HepG2 (cell line): Measurements from ENCODE around the gene USP34. TPM values are rescaled to one million over a fixed set of nuclear protein-coding genes. Genes with fewer than 3 reads are reported as not detected.

Experiments used
- ARID3A ChIP-seq: IDR thresholded peaks from 2 replicates; pipeline ENCODE4 v1.6.1; 2012; ENCODE audit warnings: low read depth, low read length, improper control_type of control experiment
- ATF3 ChIP-seq: sonication (generic); formaldehyde crosslinking; IDR thresholded peaks from 2 replicates; pipeline ENCODE4 v1.4.0; 2020; ENCODE audit warnings: missing genetic modification reagents
- HOMEZ ChIP-seq: IDR thresholded peaks from 2 replicates; pipeline ENCODE4 v1.6.1; 2016; ENCODE audit warnings: low read depth
- KAT2B ChIP-seq: fragments of 150-350 bp; IDR thresholded peaks from 2 replicates; pipeline ENCODE4 v1.6.1; 2014; ENCODE audit warnings: low read depth, low read length, borderline replicate concordance
- KLF12 ChIP-seq: sonication (generic); formaldehyde crosslinking; IDR thresholded peaks from 2 replicates; pipeline ENCODE4 v1.4.0; 2020; ENCODE audit warnings: missing genetic modification reagents, borderline replicate concordance
- NBN ChIP-seq: fragments of 450-650 bp; conservative IDR thresholded peaks from 2 replicates; pipeline ENCODE4 v1.6.1; 2017
- NR2C2 ChIP-seq: sonication (generic); formaldehyde crosslinking; IDR thresholded peaks from 2 replicates; pipeline ENCODE4 v1.4.0; 2020; ENCODE audit warnings: missing genetic modification reagents, mild to moderate bottlenecking, moderate library complexity, borderline replicate concordance
- POLR2G ChIP-seq: fragments of 200-400 bp; formaldehyde crosslinking; IDR thresholded peaks from 2 replicates; pipeline ENCODE4 v1.6.1; 2018; ENCODE audit warnings: mild to moderate bottlenecking, low read depth, low read length, moderate library complexity
- RNF2 ChIP-seq: fragments of 450-650 bp; conservative IDR thresholded peaks from 2 replicates; pipeline ENCODE4 v1.6.1; 2016; ENCODE audit warnings: low read depth
- SAP130 ChIP-seq: IDR thresholded peaks from 2 replicates; pipeline ENCODE4 v1.6.1; 2016; ENCODE audit warnings: low read depth
- SRY ChIP-seq: sonication (generic); formaldehyde crosslinking; IDR thresholded peaks from 2 replicates; pipeline ENCODE4 v1.8.0; 2022; ENCODE audit warnings: mild to moderate bottlenecking, missing genetic modification reagents
- STAT5B ChIP-seq: sonication (generic); formaldehyde crosslinking; IDR thresholded peaks from 2 replicates; pipeline ENCODE4 v1.4.0; 2020; ENCODE audit warnings: missing genetic modification reagents
- TFDP2 ChIP-seq: sonication (generic); formaldehyde crosslinking; IDR thresholded peaks from 2 replicates; pipeline ENCODE4 v1.4.0; 2020; ENCODE audit warnings: missing genetic modification reagents
- ZBTB1 ChIP-seq: sonication (generic); formaldehyde crosslinking; IDR thresholded peaks from 2 replicates; pipeline ENCODE4 v1.4.0; 2020; ENCODE audit warnings: missing genetic modification reagents, borderline replicate concordance
- ZBTB7B ChIP-seq: sonication (generic); formaldehyde crosslinking; IDR thresholded peaks from 2 replicates; pipeline ENCODE4 v1.4.0; 2020; ENCODE audit warnings: missing genetic modification reagents
- ZFP1 ChIP-seq: IDR thresholded peaks from 2 replicates; pipeline ENCODE4 v1.6.1; 2016
- ZFY ChIP-seq: sonication (generic); formaldehyde crosslinking; IDR thresholded peaks from 2 replicates; pipeline ENCODE4 v1.4.0; 2020; ENCODE audit warnings: missing genetic modification reagents
- ZKSCAN1 ChIP-seq: fragments of 150-350 bp; IDR thresholded peaks from 2 replicates; pipeline ENCODE4 v1.6.1; 2014; ENCODE audit warnings: low read length
- ZNF44 ChIP-seq: sonication (generic); formaldehyde crosslinking; IDR thresholded peaks from 2 replicates; pipeline ENCODE4 v1.5.1; 2020; ENCODE audit warnings: mild to moderate bottlenecking, missing genetic modification reagents
- ZNF503 ChIP-seq: sonication (generic); formaldehyde crosslinking; IDR thresholded peaks from 2 replicates; pipeline ENCODE4 v1.4.0; 2020; ENCODE audit warnings: missing genetic modification reagents
- ZNF552 ChIP-seq: sonication (generic); formaldehyde crosslinking; IDR thresholded peaks from 2 replicates; pipeline ENCODE4 v1.9.0; 2022; ENCODE audit warnings: missing genetic modification reagents, mild to moderate bottlenecking, borderline replicate concordance
- ZNF704 ChIP-seq: sonication (generic); formaldehyde crosslinking; IDR thresholded peaks from 2 replicates; pipeline ENCODE4 v1.8.1; 2023; ENCODE audit warnings: mild to moderate bottlenecking, inconsistent platforms, moderate library complexity, missing genetic modification reagents, borderline replicate concordance
- ZNF841 ChIP-seq: sonication (generic); formaldehyde crosslinking; IDR thresholded peaks from 2 replicates; pipeline ENCODE4 v1.8.1; 2023; ENCODE audit warnings: missing genetic modification reagents, borderline replicate concordance
- polyA plus RNA-seq, 8 experiments: library from polyadenylated mRNA; depleted of rRNA in 3 of 8; stranded (reverse) in 7 of 8; unstranded in 1 of 8; fragments of >200 nt; fragmentation: Illumina TruSeq in 4 of 8; extraction: Trizol in 4 of 8; gene quantifications; 2 replicates each; pipeline versions ENCODE4 v1.2.1 to v1.2.3, GENCODE V29; 2011 to 2016; ENCODE audit warnings: low read depth in 4 of 8, missing spikeins in 1 of 8, mixed read lengths in 1 of 8; ENCODE audit not compliant: insufficient read depth in 1 of 8
- total RNA-seq, 5 experiments: library from RNA; depleted of rRNA; stranded (reverse); fragments of >200 nt; fragmentation: Illumina TruSeq; extraction: Trizol; gene quantifications; 2 replicates each; pipeline ENCODE4 v1.2.3, GENCODE V29; 2016; ENCODE audit warnings: low read depth in 1 of 5

Gene USP34
- total and polyA plus RNA-seq, 2 of the 13 experiments (the other 11 are each of a cell fraction or from before 2014, with no cell fraction given): 99.2 to 100 TPM

- TF ChIP-seq ATF3 (CRISPR knock-in tag): no peak
- TF ChIP-seq NR2C2 (CRISPR knock-in tag): peak; percentile 50; the same call in 1 of the 2 replicates
- TF ChIP-seq HOMEZ (CRISPR knock-in tag): peak; percentile 100
- no peak for TF ChIP-seq ZKSCAN1
- peak; percentile 56; the same call in 1 of the 2 replicates for TF ChIP-seq ZFY (CRISPR knock-in tag)
- 0 out of 2 replicates have a peak, but pooled peaks have one; percentile 69 for TF ChIP-seq KLF12 (CRISPR knock-in tag)
- TF ChIP-seq KAT2B: no peak
- TF ChIP-seq STAT5B: no peak
- peak; percentile 65; the same call in 1 of the 2 replicates for TF ChIP-seq ZNF44 (CRISPR knock-in tag)
- TF ChIP-seq ZBTB7B (CRISPR knock-in tag): no peak
- no peak for TF ChIP-seq ZNF841 (CRISPR knock-in tag)
- no peak for TF ChIP-seq ZNF552 (CRISPR knock-in tag)
- TF ChIP-seq ZBTB1 (CRISPR knock-in tag): no peak
- no peak for TF ChIP-seq ZFP1 (CRISPR knock-in tag)
- TF ChIP-seq POLR2G: peak; percentile 94
- peak; percentile 54 for TF ChIP-seq TFDP2 (CRISPR knock-in tag)
- TF ChIP-seq SAP130: peak; percentile 87
- no peak for TF ChIP-seq RNF2
- no peak for TF ChIP-seq SRY
- TF ChIP-seq ZNF704 (CRISPR knock-in tag): no peak; the same call in 1 of the 2 replicates
- no peak for TF ChIP-seq NBN
- TF ChIP-seq ARID3A: no peak
- no peak for TF ChIP-seq ZNF503 (CRISPR knock-in tag)
Measured at GRCh38 chr2:61144697-61145268, 326.1 kb downstream of the USP34 start (continued).
